WTC11 (cell line): ENCODE measurements around the gene C6orf47. TPM values are rescaled to one million over a fixed set of nuclear protein-coding genes. Genes with fewer than 3 reads are reported as not detected.

Experiments
- ATAC-seq: fragments of 200-7000 bp; cut with Tn5 transposase; 2 replicates; pipeline ENCODE4 v1.10.0; 2021; ENCODE audit warnings: mild to moderate bottlenecking, moderate library complexity
- CTCF ChIA-PET: fragments of 300-600 bp; sonication (Branson Sonifier 250); formaldehyde crosslinking; loops from one replicate; lab custom pipeline; 2021; ENCODE audit warnings: antibody characterized with exemption; lab: Charles Lee
- POLR2A ChIA-PET: fragments of 350-600 bp; sonication (Branson Sonifier 250); formaldehyde crosslinking; loops from one replicate; lab custom pipeline; 2021; ENCODE audit warnings: antibody characterized with exemption; lab: Charles Lee
- DNase-seq: peaks from one replicate; pipeline ENCODE4 v3.0.0; 2021; ENCODE audit warnings: low spot score
- H3K27ac Mint-ChIP-seq: 2 replicates; pipeline ENCODE4 v1.8.0; 2021; ENCODE audit warnings: mixed read lengths
- H3K27me3 Mint-ChIP-seq: 2 replicates; pipeline ENCODE4 v1.8.0; 2021; ENCODE audit warnings: low read depth, mild to moderate bottlenecking, moderate library complexity, mixed read lengths
- H3K36me3 Mint-ChIP-seq: 2 replicates; pipeline ENCODE4 v1.8.0; 2021; ENCODE audit warnings: mixed read lengths
- H3K4me1 Mint-ChIP-seq: 2 replicates; pipeline ENCODE4 v1.8.0; 2022; ENCODE audit warnings: mixed read lengths
- H3K4me3 Mint-ChIP-seq: 2 replicates; pipeline ENCODE4 v1.8.0; 2021; ENCODE audit warnings: mild to moderate bottlenecking, moderate library complexity, mixed read lengths
- H3K9me3 Mint-ChIP-seq: 2 replicates; pipeline ENCODE4 v1.8.0; 2021; ENCODE audit warnings: mixed read lengths
- ATF1 ChIP-seq: sonication (generic); formaldehyde crosslinking; IDR thresholded peaks from 2 replicates; pipeline ENCODE4 v1.8.1; 2023; ENCODE audit warnings: mild to moderate bottlenecking, moderate library complexity, missing genetic modification reagents
- E2F4 ChIP-seq: sonication (generic); formaldehyde crosslinking; IDR thresholded peaks from 2 replicates; pipeline ENCODE4 v1.8.1; 2022; ENCODE audit warnings: low read depth, mild to moderate bottlenecking, moderate library complexity, missing genetic modification reagents, borderline replicate concordance
- ELF4 ChIP-seq: sonication (generic); formaldehyde crosslinking; IDR thresholded peaks from 2 replicates; pipeline ENCODE4 v1.8.1; 2022; ENCODE audit warnings: low read depth, mild to moderate bottlenecking, moderate library complexity, missing genetic modification reagents
- EMX1 ChIP-seq: fragments of 250-450 bp; sonication (Bioruptor Pico); IDR thresholded peaks from 2 replicates; pipeline ENCODE4 v1.8.0; 2021; ENCODE audit warnings: mild to moderate bottlenecking
- FOXP4 ChIP-seq: sonication (generic); formaldehyde crosslinking; IDR thresholded peaks from 2 replicates; pipeline ENCODE4 v1.8.0; 2022; ENCODE audit warnings: mild to moderate bottlenecking, missing genetic modification reagents
- GABPB1 ChIP-seq: sonication (generic); formaldehyde crosslinking; IDR thresholded peaks from 2 replicates; pipeline ENCODE4 v1.8.1; 2023; ENCODE audit warnings: mild to moderate bottlenecking, missing genetic modification reagents
- JAZF1 ChIP-seq: fragments of 250-450 bp; sonication (Bioruptor Pico); IDR thresholded peaks from 2 replicates; pipeline ENCODE4 v1.9.0; 2021; ENCODE audit warnings: moderate library complexity, mild to moderate bottlenecking, inconsistent platforms
- KAT7 ChIP-seq: sonication (generic); formaldehyde crosslinking; IDR thresholded peaks from 2 replicates; pipeline ENCODE4 v1.8.1; 2023; ENCODE audit warnings: missing genetic modification reagents, mild to moderate bottlenecking, borderline replicate concordance
- MAX ChIP-seq: sonication (generic); formaldehyde crosslinking; IDR thresholded peaks from 2 replicates; pipeline ENCODE4 v1.8.0; 2022; ENCODE audit warnings: mild to moderate bottlenecking, missing genetic modification reagents
- NR1H2 ChIP-seq: sonication (generic); formaldehyde crosslinking; IDR thresholded peaks from 2 replicates; pipeline ENCODE4 v1.9.0; 2021; ENCODE audit warnings: mild to moderate bottlenecking, moderate library complexity, missing genetic modification reagents
- PREB ChIP-seq: sonication (generic); formaldehyde crosslinking; IDR thresholded peaks from 2 replicates; pipeline ENCODE4 v1.8.1; 2022; ENCODE audit warnings: mild to moderate bottlenecking, missing genetic modification reagents, moderate library complexity, borderline replicate concordance
- PRRX2 ChIP-seq: fragments of 250-450 bp; sonication (Bioruptor Pico); IDR thresholded peaks from 2 replicates; pipeline ENCODE4 v1.8.0; 2021; ENCODE audit warnings: mild to moderate bottlenecking
- SOX15 ChIP-seq: fragments of 250-450 bp; sonication (Bioruptor Pico); IDR thresholded peaks from 2 replicates; pipeline ENCODE4 v1.9.0; 2021; ENCODE audit warnings: mild to moderate bottlenecking
- STAT6 ChIP-seq: sonication (generic); formaldehyde crosslinking; conservative IDR thresholded peaks from 2 replicates; pipeline ENCODE4 v1.8.1; 2023; ENCODE audit warnings: mild to moderate bottlenecking, low read depth, missing genetic modification reagents, moderate library complexity
- TP53 ChIP-seq: sonication (generic); formaldehyde crosslinking; IDR thresholded peaks from 2 replicates; pipeline ENCODE4 v1.8.1; 2023; ENCODE audit warnings: mild to moderate bottlenecking, missing genetic modification reagents
- ZNF317 ChIP-seq: sonication (generic); formaldehyde crosslinking; IDR thresholded peaks from 2 replicates; pipeline ENCODE4 v1.8.1; 2023; ENCODE audit warnings: low read depth, mild to moderate bottlenecking, moderate library complexity, missing genetic modification reagents, borderline replicate concordance
- ZNF416 ChIP-seq: fragments of 250-450 bp; sonication (Bioruptor Pico); IDR thresholded peaks from 2 replicates; pipeline ENCODE4 v1.9.0; 2021; ENCODE audit warnings: mild to moderate bottlenecking, inconsistent platforms
- ZNF423 ChIP-seq: fragments of 250-450 bp; sonication (Bioruptor Pico); IDR thresholded peaks from 2 replicates; pipeline ENCODE4 v2.1.2; 2022; ENCODE audit warnings: mild to moderate bottlenecking, moderate library complexity
- total RNA-seq: library from RNA; stranded (reverse); gene quantifications from 3 replicates; pipeline ENCODE4 v1.2.3, GENCODE V29; 2021
- TF ChIP-seq, protein P1 (sequence below): sonication (generic); formaldehyde crosslinking; IDR thresholded peaks from 2 replicates; pipeline ENCODE4 v1.8.1; 2023; ENCODE audit warnings: mild to moderate bottlenecking, missing genetic modification reagents, borderline replicate concordance

Gene C6orf47
- total RNA-seq, 1 experiment from 2014 or later: 16.3 TPM

DNA sequence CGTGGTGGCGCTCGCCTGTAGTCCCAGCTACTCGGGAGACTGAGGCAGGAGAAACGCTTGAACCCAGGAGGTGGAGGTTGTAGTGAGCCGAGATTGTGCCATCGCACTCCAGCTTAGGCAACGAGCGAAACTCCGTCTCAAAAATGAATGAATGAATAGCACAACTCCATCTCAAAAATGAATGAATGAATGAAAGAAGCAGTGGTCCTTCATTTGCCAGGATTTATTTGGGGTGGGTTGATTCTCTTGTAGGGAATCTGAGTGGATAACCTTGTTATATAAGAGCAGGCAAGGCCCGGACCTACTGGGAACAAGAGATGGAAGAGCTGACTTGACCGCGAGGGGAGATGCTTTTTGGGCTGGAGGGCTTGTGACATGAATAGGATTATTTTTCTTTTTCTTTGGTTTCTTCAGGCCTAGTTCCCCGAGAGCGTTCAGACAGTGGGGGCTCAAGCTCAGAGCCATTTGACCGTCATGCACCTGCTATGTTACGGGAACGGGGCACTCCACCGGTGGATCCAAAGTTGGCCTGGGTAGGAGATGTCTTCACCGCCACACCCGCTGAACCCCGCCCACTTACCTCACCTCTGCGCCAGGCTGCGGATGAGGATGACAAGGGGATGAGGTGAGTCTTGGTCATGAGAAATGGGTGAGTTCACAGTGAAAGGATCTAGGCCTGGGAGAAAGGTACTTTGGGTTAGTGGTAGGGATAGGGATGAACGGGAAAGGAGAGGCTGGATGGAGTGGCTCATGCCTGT, 30.2 kb downstream of the C6orf47 start:
- Mint-ChIP-seq H3K9me3 (no peaks in the 10 kb centered on the region), H3K27ac (peak overlapping the region; percentile 60), H3K36me3 (peaks cover 91% of the 10 kb centered on the region), H3K4me1 (no peaks in the 10 kb centered on the region), H3K4me3 (no peak overlapping the region), H3K27me3 (no peaks in the 10 kb centered on the region; the same call in 1 of the 2 replicates)
- ATAC-seq (no peak), DNase-seq (no peak)
- no peak for TF ChIP-seq EMX1 (CRISPR knock-in tag)
- TF ChIP-seq ZNF416 (CRISPR knock-in tag): no peak
- TF ChIP-seq E2F4 (CRISPR knock-in tag): no peak
- no peak for TF ChIP-seq ELF4 (CRISPR knock-in tag)
- no peak for TF ChIP-seq ZNF423 (CRISPR knock-in tag)
- no peak for TF ChIP-seq MAX (CRISPR knock-in tag)
- CTCF ChIA-PET: no interaction called here
- POLR2A ChIA-PET: no interaction called here

GRCh38 chr6:31629014-31629413, 31.6 kb downstream of the C6orf47 start:
- no peak overlapping the region for H3K4me3 Mint-ChIP-seq
- no peak for ATAC-seq
- DNase-seq: no peak
- POLR2A ChIA-PET: interaction anchor here (1.0 to 1.1 kb wide), 2 partner anchors 9 to 23 kb away, joined by 3 to 4 read pairs; no protein-coding TSS in a partner anchor
- H3K27me3 Mint-ChIP-seq: no peaks in the 10 kb centered on the region; the same call in 1 of the 2 replicates
- no peaks in the 10 kb centered on the region for H3K4me1 Mint-ChIP-seq
- TF ChIP-seq E2F4 (CRISPR knock-in tag) (no peak), ATF1 (CRISPR knock-in tag) (no peak), SOX15 (CRISPR knock-in tag) (no peak), STAT6 (no peak), KAT7 (CRISPR knock-in tag) (no peak), GABPB1 (CRISPR knock-in tag) (no peak), ZNF317 (CRISPR knock-in tag) (no peak), JAZF1 (CRISPR knock-in tag) (no peak), PRRX2 (CRISPR knock-in tag) (no peak), TP53 (no peak), MAX (CRISPR knock-in tag) (no peak), PREB (CRISPR knock-in tag) (no peak), NR1H2 (CRISPR knock-in tag) (no peak), FOXP4 (no peak)
- TF ChIP-seq, protein P1, sequence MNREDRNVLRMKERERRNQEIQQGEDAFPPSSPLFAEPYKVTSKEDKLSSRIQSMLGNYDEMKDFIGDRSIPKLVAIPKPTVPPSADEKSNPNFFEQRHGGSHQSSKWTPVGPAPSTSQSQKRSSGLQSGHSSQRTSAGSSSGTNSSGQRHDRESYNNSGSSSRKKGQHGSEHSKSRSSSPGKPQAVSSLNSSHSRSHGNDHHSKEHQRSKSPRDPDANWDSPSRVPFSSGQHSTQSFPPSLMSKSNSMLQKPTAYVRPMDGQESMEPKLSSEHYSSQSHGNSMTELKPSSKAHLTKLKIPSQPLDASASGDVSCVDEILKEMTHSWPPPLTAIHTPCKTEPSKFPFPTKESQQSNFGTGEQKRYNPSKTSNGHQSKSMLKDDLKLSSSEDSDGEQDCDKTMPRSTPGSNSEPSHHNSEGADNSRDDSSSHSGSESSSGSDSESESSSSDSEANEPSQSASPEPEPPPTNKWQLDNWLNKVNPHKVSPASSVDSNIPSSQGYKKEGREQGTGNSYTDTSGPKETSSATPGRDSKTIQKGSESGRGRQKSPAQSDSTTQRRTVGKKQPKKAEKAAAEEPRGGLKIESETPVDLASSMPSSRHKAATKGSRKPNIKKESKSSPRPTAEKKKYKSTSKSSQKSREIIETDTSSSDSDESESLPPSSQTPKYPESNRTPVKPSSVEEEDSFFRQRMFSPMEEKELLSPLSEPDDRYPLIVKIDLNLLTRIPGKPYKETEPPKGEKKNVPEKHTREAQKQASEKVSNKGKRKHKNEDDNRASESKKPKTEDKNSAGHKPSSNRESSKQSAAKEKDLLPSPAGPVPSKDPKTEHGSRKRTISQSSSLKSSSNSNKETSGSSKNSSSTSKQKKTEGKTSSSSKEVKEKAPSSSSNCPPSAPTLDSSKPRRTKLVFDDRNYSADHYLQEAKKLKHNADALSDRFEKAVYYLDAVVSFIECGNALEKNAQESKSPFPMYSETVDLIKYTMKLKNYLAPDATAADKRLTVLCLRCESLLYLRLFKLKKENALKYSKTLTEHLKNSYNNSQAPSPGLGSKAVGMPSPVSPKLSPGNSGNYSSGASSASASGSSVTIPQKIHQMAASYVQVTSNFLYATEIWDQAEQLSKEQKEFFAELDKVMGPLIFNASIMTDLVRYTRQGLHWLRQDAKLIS: no peak
- no peak overlapping the region for H3K27ac Mint-ChIP-seq
- CTCF ChIA-PET: no interaction called here
- H3K36me3 Mint-ChIP-seq: peaks cover 91% of the 10 kb centered on the region
- H3K9me3 Mint-ChIP-seq: no peaks in the 10 kb centered on the region
